Measurements from ENCODE around the gene SETD4. TPM values are rescaled to one million over a fixed set of nuclear protein-coding genes. Genes with fewer than 3 reads are reported as not detected.

SETD4 gene
- total RNA-seq, 1 experiment from 2014 or later = 22.6 TPM

DNA sequence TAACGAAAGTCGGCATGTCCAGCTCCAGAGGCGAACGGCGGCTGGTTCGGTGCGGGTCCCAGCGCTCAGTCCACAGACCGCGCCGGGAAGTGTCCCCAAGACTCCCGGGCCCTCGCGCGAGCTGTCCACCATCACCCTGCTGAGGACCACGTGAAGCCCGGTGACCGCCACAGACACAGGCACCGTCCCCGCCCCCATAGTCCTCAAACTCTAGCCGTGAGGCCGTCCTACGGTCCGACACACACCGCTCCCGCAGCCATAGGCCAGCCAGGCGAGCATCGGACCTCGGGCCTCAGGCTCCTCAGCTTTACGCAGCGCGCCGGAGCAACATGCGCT lies 535 bp downstream of the SETD4 start:
- no peak for DNase-seq (ENCODE audit: unreplicated experiment)
- Mint-ChIP-seq H3K36me3 (ENCODE audit: insufficient read depth, unreplicated experiment) (peaks cover 29% of the 10 kb centered on the region), H3K27ac (ENCODE audit: low read depth, unreplicated experiment) (peak overlapping the region; percentile 90), H3K27me3 (ENCODE audit: insufficient read depth, unreplicated experiment) (no peaks in the 10 kb centered on the region), H3K9me3 (ENCODE audit: unreplicated experiment) (no peaks in the 10 kb centered on the region), H3K4me3 (ENCODE audit: unreplicated experiment) (peak overlapping the region; percentile 90), H3K4me1 (ENCODE audit: insufficient read depth, unreplicated experiment) (peaks cover 6% of the 10 kb centered on the region)
- ChIA-PET POLR2A (interaction anchor here (0.7 to 2.6 kb wide), 27 partner anchors 9 to 1247 kb away, joined by 3 to 79 read pairs (median 5); partner anchors contain the start of genes CBR1 and MORC3), CTCF (interaction anchor here (0.6 to 2.3 kb wide), 12 partner anchors 11 to 1698 kb away, joined by 3 to 8 read pairs (median 4); no protein-coding TSS in a partner anchor)
- BruUV-seq (replicated peaks) = TSS peak; percentile 35
- intact Hi-C loops (cut with micrococcal nuclease) = loop anchor here (2.0 kb wide), 1 partner anchor 53 kb away; no protein-coding TSS in a partner anchor
- TF ChIP-seq, protein P1, sequence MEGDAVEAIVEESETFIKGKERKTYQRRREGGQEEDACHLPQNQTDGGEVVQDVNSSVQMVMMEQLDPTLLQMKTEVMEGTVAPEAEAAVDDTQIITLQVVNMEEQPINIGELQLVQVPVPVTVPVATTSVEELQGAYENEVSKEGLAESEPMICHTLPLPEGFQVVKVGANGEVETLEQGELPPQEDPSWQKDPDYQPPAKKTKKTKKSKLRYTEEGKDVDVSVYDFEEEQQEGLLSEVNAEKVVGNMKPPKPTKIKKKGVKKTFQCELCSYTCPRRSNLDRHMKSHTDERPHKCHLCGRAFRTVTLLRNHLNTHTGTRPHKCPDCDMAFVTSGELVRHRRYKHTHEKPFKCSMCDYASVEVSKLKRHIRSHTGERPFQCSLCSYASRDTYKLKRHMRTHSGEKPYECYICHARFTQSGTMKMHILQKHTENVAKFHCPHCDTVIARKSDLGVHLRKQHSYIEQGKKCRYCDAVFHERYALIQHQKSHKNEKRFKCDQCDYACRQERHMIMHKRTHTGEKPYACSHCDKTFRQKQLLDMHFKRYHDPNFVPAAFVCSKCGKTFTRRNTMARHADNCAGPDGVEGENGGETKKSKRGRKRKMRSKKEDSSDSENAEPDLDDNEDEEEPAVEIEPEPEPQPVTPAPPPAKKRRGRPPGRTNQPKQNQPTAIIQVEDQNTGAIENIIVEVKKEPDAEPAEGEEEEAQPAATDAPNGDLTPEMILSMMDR (IDR thresholded peaks at IDR 0.05; ENCODE audit: unreplicated experiment) = no peak

DNA sequence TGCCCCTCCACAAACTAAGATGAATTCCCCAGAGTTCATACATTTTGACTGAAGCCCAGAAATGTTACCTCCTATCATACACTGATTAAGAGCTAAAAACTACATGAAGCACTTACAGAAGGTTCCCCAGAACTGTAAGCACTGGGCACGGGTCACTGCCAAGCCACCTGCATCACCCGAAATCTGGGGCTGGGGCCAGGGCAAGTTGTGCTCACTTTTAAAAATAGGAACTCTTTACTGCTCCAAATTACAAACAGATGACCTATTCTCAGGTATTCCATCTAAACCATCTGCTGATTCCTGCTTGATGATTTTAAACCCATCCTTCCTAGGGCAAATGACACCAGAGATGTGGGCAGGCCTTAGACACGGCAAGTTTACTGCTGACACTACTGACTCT lies 4.8 kb downstream of the SETD4 start:
- Mint-ChIP-seq H3K9me3 (ENCODE audit: unreplicated experiment) (no peaks in the 10 kb centered on the region), H3K4me3 (ENCODE audit: unreplicated experiment) (no peak overlapping the region), H3K4me1 (ENCODE audit: insufficient read depth, unreplicated experiment) (peaks cover 6% of the 10 kb centered on the region), H3K27ac (ENCODE audit: low read depth, unreplicated experiment) (no peak overlapping the region), H3K36me3 (ENCODE audit: insufficient read depth, unreplicated experiment) (peaks cover 67% of the 10 kb centered on the region), H3K27me3 (ENCODE audit: insufficient read depth, unreplicated experiment) (no peaks in the 10 kb centered on the region)
- POLR2A ChIA-PET = interaction anchor here (1.3 kb wide), 1 partner anchor 14 kb away, joined by 4 read pairs; the partner anchor contains the start of gene CBR1
- intact Hi-C loops (cut with micrococcal nuclease) = no loop called here
- CTCF ChIA-PET = interaction anchor here (0.6 kb wide), 1 partner anchor 62 kb away, joined by 5 read pairs; no protein-coding TSS in a partner anchor
- no TSS peak for BruUV-seq (replicated peaks)
- TF ChIP-seq, protein P1 (IDR thresholded peaks at IDR 0.05; ENCODE audit: unreplicated experiment) = no peak
- no peak for DNase-seq (ENCODE audit: unreplicated experiment)

DNA sequence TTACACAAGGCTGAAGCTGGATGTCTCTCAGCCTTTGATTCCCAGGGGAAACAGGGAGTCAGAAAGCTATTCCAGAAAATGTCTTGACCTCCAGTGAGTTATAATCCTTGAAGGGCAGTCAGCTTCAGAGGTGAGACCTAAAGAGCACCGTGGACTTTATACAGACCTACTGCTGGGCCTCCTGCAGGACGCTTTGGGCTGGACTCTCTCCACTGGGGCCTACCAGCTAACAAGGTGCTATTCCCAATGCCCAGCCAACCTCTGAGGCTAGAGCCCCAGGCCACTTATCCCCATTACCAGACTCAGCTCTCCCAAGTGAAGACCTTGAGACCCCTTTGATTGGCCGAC lies 6.6 kb downstream of the SETD4 start:
- TF ChIP-seq, protein P1 (IDR thresholded peaks at IDR 0.05; ENCODE audit: unreplicated experiment) = no peak
- POLR2A ChIA-PET = no interaction called here
- CTCF ChIA-PET = interaction anchor here (0.8 to 1.0 kb wide), 4 partner anchors 26 to 60 kb away, joined by 3 to 5 read pairs (median 3); no protein-coding TSS in a partner anchor
- Mint-ChIP-seq H3K27ac (ENCODE audit: low read depth, unreplicated experiment) (no peak overlapping the region), H3K9me3 (ENCODE audit: unreplicated experiment) (no peaks in the 10 kb centered on the region), H3K36me3 (ENCODE audit: insufficient read depth, unreplicated experiment) (peaks cover 76% of the 10 kb centered on the region), H3K4me3 (ENCODE audit: unreplicated experiment) (no peak overlapping the region), H3K27me3 (ENCODE audit: insufficient read depth, unreplicated experiment) (no peaks in the 10 kb centered on the region), H3K4me1 (ENCODE audit: insufficient read depth, unreplicated experiment) (peaks cover 6% of the 10 kb centered on the region)
- BruUV-seq (replicated peaks) = no TSS peak
- intact Hi-C loops (cut with micrococcal nuclease) = no loop called here
- DNase-seq (ENCODE audit: unreplicated experiment) = no peak

DNA sequence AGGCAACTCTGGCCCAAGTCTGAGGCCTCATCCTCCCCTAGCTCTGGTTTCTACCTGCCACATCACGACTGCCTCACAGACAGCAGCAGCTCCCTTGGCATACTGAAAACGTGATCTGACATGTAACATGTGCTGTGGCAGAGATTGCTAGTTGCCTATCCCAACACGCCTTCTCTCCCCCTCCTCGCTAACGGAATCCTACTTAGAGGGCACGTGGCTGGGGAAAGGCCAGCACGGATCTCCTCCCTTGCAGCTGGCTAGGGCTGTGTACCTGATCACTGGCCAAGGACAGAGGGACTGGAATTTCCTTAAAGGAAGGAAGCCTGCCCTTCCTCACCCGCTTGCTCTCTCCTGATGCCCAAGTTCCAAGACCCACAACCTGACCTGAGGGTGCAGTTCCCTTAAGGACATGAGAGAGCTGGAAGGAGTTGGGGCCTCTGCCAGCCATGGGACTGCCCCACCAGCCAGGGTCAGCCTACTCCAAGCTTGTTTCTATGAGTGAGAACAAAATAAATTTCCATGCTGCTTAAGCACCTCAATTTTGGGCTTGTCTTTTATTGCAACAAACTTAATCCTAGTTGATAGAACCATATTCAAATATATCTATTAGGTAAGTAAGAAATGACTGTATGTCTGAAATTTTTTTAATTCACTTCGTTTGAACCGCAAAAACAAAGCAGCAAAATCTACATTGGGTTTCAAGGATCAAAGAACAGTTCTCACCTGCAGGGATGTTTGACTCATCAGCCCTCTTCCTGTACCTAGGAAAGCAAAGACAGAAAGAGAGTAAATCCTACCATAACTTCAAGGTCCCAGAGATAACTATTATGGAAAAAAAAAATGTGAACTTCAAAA lies 7.2 kb downstream of the SETD4 start:
- no peak for DNase-seq (ENCODE audit: unreplicated experiment)
- no TSS peak for BruUV-seq (replicated peaks)
- no peak overlapping the region for H3K4me3 Mint-ChIP-seq (ENCODE audit: unreplicated experiment)
- H3K36me3 Mint-ChIP-seq (ENCODE audit: insufficient read depth, unreplicated experiment) = peaks cover 82% of the 10 kb centered on the region
- POLR2A ChIA-PET = no interaction called here
- CTCF ChIA-PET = interaction anchor here (0.8 kb wide), 2 partner anchors 25 to 59 kb away, joined by 3 read pairs; no protein-coding TSS in a partner anchor
- no peaks in the 10 kb centered on the region for H3K9me3 Mint-ChIP-seq (ENCODE audit: unreplicated experiment)
- H3K27ac Mint-ChIP-seq (ENCODE audit: low read depth, unreplicated experiment) = no peak overlapping the region
- TF ChIP-seq, protein P1 (IDR thresholded peaks at IDR 0.05; ENCODE audit: unreplicated experiment) = no peak
- H3K27me3 Mint-ChIP-seq (ENCODE audit: insufficient read depth, unreplicated experiment) = no peaks in the 10 kb centered on the region
- intact Hi-C loops (cut with micrococcal nuclease) = no loop called here
- H3K4me1 Mint-ChIP-seq (ENCODE audit: insufficient read depth, unreplicated experiment) = peaks cover 5% of the 10 kb centered on the region
